ENCODE measurements around the gene LRRTM2. TPM values are rescaled to one million over a fixed set of nuclear protein-coding genes. Genes with fewer than 3 reads are reported as not detected.

LRRTM2 gene
- total RNA-seq, 4 donors from 2014 or later = 0.05 to 0.49 (median 0.24) TPM

DNA sequence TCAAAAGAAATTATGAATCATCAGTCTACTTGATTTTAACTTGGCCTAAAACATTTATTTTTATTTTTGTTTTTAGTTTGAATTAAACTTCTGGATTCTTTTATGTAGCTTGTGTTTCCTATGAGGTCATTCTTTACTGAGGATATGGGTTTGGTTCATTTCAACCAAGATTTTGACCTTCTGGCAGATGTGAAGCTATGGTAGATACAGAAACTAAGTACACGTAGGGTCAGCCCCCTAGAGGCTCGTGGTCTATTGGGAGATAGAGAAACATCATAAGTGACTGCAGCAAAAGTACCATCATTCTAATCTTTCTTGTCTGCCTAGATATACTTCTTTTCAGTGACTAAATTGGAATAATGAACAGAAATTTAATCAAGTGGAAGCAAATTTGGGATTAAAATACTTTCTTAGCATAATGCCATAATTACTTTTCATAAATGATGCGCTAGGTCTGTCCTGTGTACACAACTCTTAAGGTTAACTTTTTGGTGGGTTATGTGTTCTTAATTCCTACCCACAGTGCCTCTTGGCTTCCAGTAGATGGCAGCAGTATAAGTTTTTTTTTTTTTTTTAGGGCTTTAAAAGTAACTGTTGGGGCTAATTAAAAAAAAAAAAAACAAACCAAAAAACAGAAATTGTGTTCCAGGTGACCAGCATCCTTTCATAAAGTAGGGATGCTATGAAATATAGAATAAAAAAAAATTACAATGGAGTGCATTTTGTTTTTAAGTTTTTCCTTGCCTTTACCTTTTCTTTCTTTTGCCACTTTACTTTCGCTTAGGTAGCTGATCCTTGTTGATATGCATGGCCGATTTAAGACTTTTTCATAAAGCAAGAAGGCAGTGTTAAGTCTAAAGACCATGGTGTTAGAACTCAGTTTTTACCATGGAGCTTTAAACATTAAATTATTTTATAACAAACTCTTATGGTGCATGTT is 49.9 kb downstream of the LRRTM2 start:
- H3K27me3 ChIP-seq = no peaks in the 10 kb centered on the region
- no peaks in the 10 kb centered on the region for H3K9me3 ChIP-seq
- H3K27ac ChIP-seq = peak overlapping the region in 1 of 4 donors; percentile 0
- H3K4me1 ChIP-seq = peaks cover 11 to 25% of the 10 kb centered on the region in 2 donors
- peaks cover 0 to 25% of the 10 kb centered on the region in 2 donors for H3K36me3 ChIP-seq
- TF ChIP-seq, protein P1, sequence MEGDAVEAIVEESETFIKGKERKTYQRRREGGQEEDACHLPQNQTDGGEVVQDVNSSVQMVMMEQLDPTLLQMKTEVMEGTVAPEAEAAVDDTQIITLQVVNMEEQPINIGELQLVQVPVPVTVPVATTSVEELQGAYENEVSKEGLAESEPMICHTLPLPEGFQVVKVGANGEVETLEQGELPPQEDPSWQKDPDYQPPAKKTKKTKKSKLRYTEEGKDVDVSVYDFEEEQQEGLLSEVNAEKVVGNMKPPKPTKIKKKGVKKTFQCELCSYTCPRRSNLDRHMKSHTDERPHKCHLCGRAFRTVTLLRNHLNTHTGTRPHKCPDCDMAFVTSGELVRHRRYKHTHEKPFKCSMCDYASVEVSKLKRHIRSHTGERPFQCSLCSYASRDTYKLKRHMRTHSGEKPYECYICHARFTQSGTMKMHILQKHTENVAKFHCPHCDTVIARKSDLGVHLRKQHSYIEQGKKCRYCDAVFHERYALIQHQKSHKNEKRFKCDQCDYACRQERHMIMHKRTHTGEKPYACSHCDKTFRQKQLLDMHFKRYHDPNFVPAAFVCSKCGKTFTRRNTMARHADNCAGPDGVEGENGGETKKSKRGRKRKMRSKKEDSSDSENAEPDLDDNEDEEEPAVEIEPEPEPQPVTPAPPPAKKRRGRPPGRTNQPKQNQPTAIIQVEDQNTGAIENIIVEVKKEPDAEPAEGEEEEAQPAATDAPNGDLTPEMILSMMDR (IDR thresholded peaks at IDR 0.05 in 4 of 5, conservative IDR thresholded peaks at IDR 0.05 in 1 of 5) = peak in 4 of 5 experiments; percentile 27 to 63 (median 48)
- no peak for TF ChIP-seq POLR2A (IDR thresholded peaks at IDR 0.05)
- ATAC-seq (peak in 1 of 2 donors; percentile 50), DNase-seq (no peak)
- in situ Hi-C loops (cut with MboI; ENCODE audit: low sequenced_read_pairs in 4 of 4) (loop anchor here in 2 of 4 donors (5.0 to 10.0 kb wide), 2 partner anchors 437 to 440 kb away; no protein-coding TSS in a partner anchor), intact Hi-C loops (cut with DNase I; ENCODE audit: low total_unique reads) (loop anchor here (1.0 kb wide), 1 partner anchor 437 kb away; no protein-coding TSS in a partner anchor)
- H3K4me3 ChIP-seq = no peak overlapping the region

DNA sequence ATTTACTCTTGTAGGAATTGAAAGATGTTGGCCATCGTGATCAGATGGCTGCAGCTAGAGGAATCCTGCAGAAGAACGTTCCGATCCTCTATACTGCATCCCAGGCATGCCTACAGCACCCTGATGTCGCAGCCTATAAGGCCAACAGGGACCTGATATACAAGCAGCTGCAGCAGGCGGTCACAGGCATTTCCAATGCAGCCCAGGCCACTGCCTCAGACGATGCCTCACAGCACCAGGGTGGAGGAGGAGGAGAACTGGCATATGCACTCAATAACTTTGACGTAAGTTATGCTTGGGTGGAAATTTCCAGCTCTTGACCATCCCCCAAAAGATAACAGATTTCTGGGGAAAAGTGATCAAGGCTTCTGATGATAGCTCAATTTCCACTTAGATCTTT is 50.6 kb downstream of the LRRTM2 start:
- Histone ChIP-seq H3K4me3 (no peak overlapping the region), H3K36me3 (peaks cover 0 to 25% of the 10 kb centered on the region in 2 donors), H3K27me3 (no peaks in the 10 kb centered on the region), H3K27ac (no peak overlapping the region), H3K4me1 (peaks cover 17 to 28% of the 10 kb centered on the region in 2 donors), H3K9me3 (no peaks in the 10 kb centered on the region)
- no peak for TF ChIP-seq POLR2A (IDR thresholded peaks at IDR 0.05)
- TF ChIP-seq, protein P1 (IDR thresholded peaks at IDR 0.05 in 4 of 5, conservative IDR thresholded peaks at IDR 0.05 in 1 of 5) = no peak
- in situ Hi-C loops (cut with MboI; ENCODE audit: low sequenced_read_pairs in 4 of 4) = loop anchor here in 2 of 4 donors (5.0 to 10.0 kb wide), 2 partner anchors 438 to 440 kb away; no protein-coding TSS in a partner anchor
- no peak for DNase-seq
- intact Hi-C loops (cut with DNase I; ENCODE audit: low total_unique reads) = no loop called here
- ATAC-seq = no peak

DNA sequence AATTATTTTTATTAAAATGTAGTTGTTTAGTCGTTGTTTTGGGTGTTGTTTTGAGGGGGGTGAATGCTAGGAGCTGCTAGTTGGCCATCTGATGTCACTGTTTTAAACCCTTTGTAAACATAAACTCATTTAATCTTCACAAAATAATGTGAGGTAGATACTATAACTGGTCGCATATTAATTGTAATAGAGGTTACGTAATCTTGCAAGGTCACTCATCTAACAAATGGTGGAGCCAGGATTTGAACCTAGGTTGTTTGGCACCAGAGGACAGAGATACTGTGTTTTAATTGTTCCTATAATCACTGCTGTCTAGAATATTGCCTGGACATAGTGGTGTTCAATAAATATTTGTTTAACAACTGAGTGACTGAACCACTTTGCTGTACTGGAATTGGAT is 54.4 kb downstream of the LRRTM2 start:
- TF ChIP-seq, protein P1 (IDR thresholded peaks at IDR 0.05 in 4 of 5, conservative IDR thresholded peaks at IDR 0.05 in 1 of 5) = no peak
- TF ChIP-seq POLR2A (IDR thresholded peaks at IDR 0.05) = no peak
- Histone ChIP-seq H3K27me3 (no peaks in the 10 kb centered on the region), H3K4me1 (peaks cover 31 to 33% of the 10 kb centered on the region in 2 donors), H3K27ac (no peak overlapping the region), H3K36me3 (no peaks in the 10 kb centered on the region), H3K9me3 (no peaks in the 10 kb centered on the region), H3K4me3 (no peak overlapping the region)
- ATAC-seq (no peak), DNase-seq (no peak)
- intact Hi-C loops (cut with DNase I; ENCODE audit: low total_unique reads) (no loop called here), in situ Hi-C loops (cut with MboI; ENCODE audit: low sequenced_read_pairs in 4 of 4) (loop anchor here in 2 of 4 donors (5.0 to 10.0 kb wide), 2 partner anchors 442 to 444 kb away; no protein-coding TSS in a partner anchor)

DNA sequence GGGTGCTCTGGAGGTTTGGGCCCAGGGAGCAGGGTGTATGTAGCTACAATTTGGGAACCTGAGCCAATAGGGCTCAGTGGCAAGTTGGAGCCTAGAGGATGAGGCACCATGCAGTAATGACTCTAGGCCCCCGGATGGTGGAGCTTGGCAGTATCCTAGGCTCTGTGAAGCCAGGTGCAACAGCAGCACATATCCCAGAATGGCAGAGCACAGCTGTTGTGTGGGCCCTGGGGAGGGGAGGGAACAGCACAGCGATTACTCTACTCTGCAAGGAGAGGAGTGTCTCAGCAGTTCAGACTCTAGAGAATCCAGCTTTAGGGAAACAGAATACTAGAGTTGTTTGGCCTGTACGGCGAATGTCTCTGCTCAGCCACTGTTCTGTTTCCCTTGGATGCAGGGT is 56.1 kb downstream of the LRRTM2 start:
- intact Hi-C loops (cut with DNase I; ENCODE audit: low total_unique reads) = no loop called here
- Histone ChIP-seq H3K4me1 (peaks cover 24 to 33% of the 10 kb centered on the region in 2 donors), H3K27me3 (no peaks in the 10 kb centered on the region), H3K27ac (peak overlapping the region in 2 of 4 donors; percentile 31 to 32), H3K9me3 (no peaks in the 10 kb centered on the region), H3K36me3 (peaks cover 0 to 2% of the 10 kb centered on the region in 2 donors), H3K4me3 (no peak overlapping the region)
- no peak for TF ChIP-seq POLR2A (IDR thresholded peaks at IDR 0.05)
- TF ChIP-seq, protein P1 (IDR thresholded peaks at IDR 0.05 in 4 of 5, conservative IDR thresholded peaks at IDR 0.05 in 1 of 5) = no peak
- ATAC-seq (peak; percentile 59 to 92), DNase-seq (peak; percentile 16 to 63)
- in situ Hi-C loops (cut with MboI; ENCODE audit: low sequenced_read_pairs in 4 of 4) = no loop called here

Other genes starting within 250 kb of the LRRTM2 start
- gene CTNNA1, start 121.9 kb downstream of the LRRTM2 start, total RNA-seq = 100 to 1,000 TPM in 3 of 4 donors, 10 to 100 TPM in 1; 92.6 to 164 (median 114) TPM

Data from gastrocnemius medialis (tissue), 4 donors.